Neuronal stem cell (in vitro differentiated cells): ENCODE results near the gene MREG.
A peak's percentile ranks its signal among the peaks of the same experiment; 100 is the strongest.

ENCODE experiments used
- DNase-seq: peaks from one replicate; pipeline ENCODE4 v3.0.0-alpha.2; 2013; ENCODE audit warnings: low spot score
- H2AFZ ChIP-seq: one replicate; pipeline ENCODE4 v1.6.1; 2013; ENCODE audit warnings: mild to moderate bottlenecking, low read length, inconsistent platforms
- H2AK5ac ChIP-seq: 2 replicates; pipeline ENCODE4 v1.6.1; 2013; ENCODE audit warnings: low read depth, mild to moderate bottlenecking, inconsistent platforms, low read length, moderate library complexity, mixed read lengths
- H2BK120ac ChIP-seq: 2 replicates; pipeline ENCODE4 v1.6.1; 2013; ENCODE audit warnings: low read depth, mild to moderate bottlenecking, inconsistent platforms, low read length, moderate library complexity, mixed read lengths
- H2BK12ac ChIP-seq: one replicate; pipeline ENCODE4 v1.6.1; 2013; ENCODE audit warnings: low read length, inconsistent platforms
- H2BK15ac ChIP-seq: 2 replicates; pipeline ENCODE4 v1.6.1; 2013; ENCODE audit warnings: mild to moderate bottlenecking, low read length, inconsistent platforms, mixed read lengths
- H2BK5ac ChIP-seq: one replicate; pipeline ENCODE4 v1.6.1; 2013; ENCODE audit warnings: inconsistent platforms, mild to moderate bottlenecking, low read length, moderate library complexity
- H3K14ac ChIP-seq: one replicate; pipeline ENCODE4 v1.6.1; 2013; ENCODE audit warnings: low read length, inconsistent platforms
- H3K18ac ChIP-seq: 2 replicates; pipeline ENCODE4 v1.6.1; 2013; ENCODE audit warnings: low read length, inconsistent platforms
- H3K23ac ChIP-seq: 2 replicates; pipeline ENCODE4 v1.6.1; 2013; ENCODE audit warnings: low read depth, mild to moderate bottlenecking, mixed read lengths, low read length, inconsistent platforms; ENCODE audit not compliant: poor library complexity
- H3K27ac ChIP-seq: replicated peaks from 3 replicates; pipeline ENCODE4 v1.5.1; 2013; ENCODE audit warnings: low read length, inconsistent platforms
- H3K27me3 ChIP-seq, 3 experiments: 2 replicates each; pipeline ENCODE4 v1.6.1; 2013; ENCODE audit warnings: low read length in 3 of 3, mild to moderate bottlenecking in 2 of 3, inconsistent platforms in 1 of 3, low read depth in 1 of 3, mixed read lengths in 1 of 3, moderate library complexity in 1 of 3; ENCODE audit not compliant: control insufficient read depth in 3 of 3, insufficient read depth in 3 of 3
- H3K36me3 ChIP-seq, 2 donors: replicated peaks in 1 of 2; 2 replicates each; pipeline ENCODE4 v1.6.1; 2013; ENCODE audit warnings: low read length in 2 of 2; ENCODE audit not compliant: control insufficient read depth in 2 of 2, insufficient read depth in 2 of 2
- H3K4ac ChIP-seq: 2 replicates; pipeline ENCODE4 v1.6.1; 2013; ENCODE audit warnings: inconsistent platforms, mild to moderate bottlenecking, low read length, moderate library complexity
- H3K4me1 ChIP-seq, 2 donors: 1 replicate in 1 of 2; 2 replicates in 1 of 2; pipeline ENCODE4 v1.6.1; 2013; ENCODE audit warnings: low read length in 2 of 2, low read depth in 1 of 2; ENCODE audit not compliant: control insufficient read depth in 2 of 2, insufficient read depth in 1 of 2
- H3K4me2 ChIP-seq: one replicate; pipeline ENCODE4 v1.6.1; 2013; ENCODE audit warnings: mild to moderate bottlenecking, low read length, inconsistent platforms; ENCODE audit not compliant: insufficient read depth, poor library complexity, severe bottlenecking
- H3K4me3 ChIP-seq, 2 donors: 2 replicates each; pipeline ENCODE4 v1.5.1; 2013; ENCODE audit warnings: low read length in 2 of 2, mild to moderate bottlenecking in 2 of 2, inconsistent platforms in 1 of 2, moderate library complexity in 1 of 2
- H3K79me1 ChIP-seq: one replicate; pipeline ENCODE4 v1.6.1; 2013; ENCODE audit warnings: low read depth, mild to moderate bottlenecking, inconsistent platforms, low read length, moderate library complexity
- H3K9ac ChIP-seq: one replicate; pipeline ENCODE4 v1.6.1; 2013; ENCODE audit warnings: mild to moderate bottlenecking, low read depth, low read length, inconsistent platforms; ENCODE audit not compliant: poor library complexity
- H3K9me3 ChIP-seq, 2 donors: replicated peaks in 1 of 2; 2 replicates each; pipeline versions ENCODE3 to v1.6.1; 2013; ENCODE audit warnings: low read length in 2 of 2, mild to moderate bottlenecking in 2 of 2, inconsistent platforms in 1 of 2, low read depth in 1 of 2, mixed read lengths in 1 of 2, moderate library complexity in 1 of 2; ENCODE audit not compliant: control insufficient read depth in 2 of 2, insufficient read depth in 1 of 2
- H4K8ac ChIP-seq: one replicate; pipeline ENCODE4 v1.6.1; 2013; ENCODE audit warnings: low read depth, mild to moderate bottlenecking, inconsistent platforms, low read length, moderate library complexity
- H4K91ac ChIP-seq: one replicate; pipeline ENCODE4 v1.6.1; 2013; ENCODE audit warnings: low read length, low read depth, mild to moderate bottlenecking, inconsistent platforms; ENCODE audit not compliant: poor library complexity
- WGBS, 2 donors: extraction: QIAGEN DNeasy Blood & Tissue Kit; methylation state at CpG; one replicate each; pipeline ENCODE4 v1.1.7; 2013; ENCODE audit warnings: missing lambda C conversion rate in 2 of 2, mixed read lengths in 1 of 2; ENCODE audit not compliant: insufficient read length in 2 of 2, insufficient replicate concordance in 1 of 2; ENCODE audit errors: extremely low coverage in 2 of 2; 5-methylcytosine and 5-hydroxymethylcytosine counted together

Gene MREG

DNA sequence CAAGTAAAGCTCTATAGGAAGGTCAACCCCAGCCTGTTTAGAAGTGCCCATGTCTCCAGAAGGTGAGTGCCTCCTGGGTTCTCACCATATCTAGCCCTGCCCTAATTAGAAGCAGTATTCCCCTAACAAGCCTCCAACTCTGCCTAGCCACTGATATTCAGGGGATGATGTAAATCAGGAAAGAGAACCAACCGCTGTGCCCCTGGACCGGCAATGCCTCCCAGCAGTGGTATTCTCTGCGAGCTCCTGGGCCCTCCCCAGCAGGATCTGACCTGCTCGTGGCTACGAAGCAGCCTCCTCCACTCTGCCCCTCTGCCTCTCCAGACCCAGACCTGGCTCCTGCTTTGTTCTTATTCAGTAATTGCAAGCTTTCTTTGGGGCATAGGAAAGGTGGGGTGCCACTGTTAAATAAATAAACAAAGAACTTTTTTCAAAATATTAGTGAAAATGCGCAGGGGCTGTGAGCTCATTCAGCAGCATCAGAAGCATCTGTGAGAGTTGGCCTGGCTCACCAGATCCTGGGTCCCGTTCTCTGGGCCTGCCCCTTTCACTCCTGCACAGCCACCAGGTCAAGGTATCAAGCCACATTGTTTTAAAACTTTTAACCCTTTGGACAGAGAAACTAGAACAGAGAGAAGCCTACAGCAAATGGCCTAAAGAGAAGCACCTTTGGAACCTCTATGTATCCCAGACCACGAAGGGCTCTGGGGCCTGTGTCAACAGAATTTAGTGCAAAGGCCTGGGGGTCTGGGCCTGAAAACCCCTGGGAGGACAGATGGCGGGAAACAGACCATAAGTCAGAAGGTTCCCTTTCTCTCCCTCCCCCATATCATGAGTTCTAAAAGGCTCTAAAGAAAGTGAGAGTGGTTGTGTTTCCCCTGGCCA is 11.9 kb downstream of the MREG start:
- no peak overlapping the region for H3K27ac ChIP-seq
- H3K4me2 ChIP-seq, result no peak overlapping the region
- peak overlapping the region; percentile 46 for H3K18ac ChIP-seq
- H2BK120ac ChIP-seq, result no peak overlapping the region
- no peak overlapping the region for H4K91ac ChIP-seq
- peaks cover 4 to 14% of the 10 kb centered on the region in 2 donors for H3K4me1 ChIP-seq
- H3K27me3 ChIP-seq, result no peaks in the 10 kb centered on the region
- no peak overlapping the region for H2BK5ac ChIP-seq
- no CpG with 5 or more reads among the region's 9 CpGs for WGBS, 2 donors
- H3K9ac ChIP-seq, result no peak overlapping the region
- H4K8ac ChIP-seq, result no peak overlapping the region
- no peak overlapping the region for H3K23ac ChIP-seq
- no peaks in the 10 kb centered on the region for H3K9me3 ChIP-seq
- DNase-seq, result no peak
- H3K14ac ChIP-seq, result no peak overlapping the region
- no peak overlapping the region for H2AFZ ChIP-seq
- H2BK12ac ChIP-seq, result no peak overlapping the region
- H3K4ac ChIP-seq, result no peak overlapping the region
- H3K36me3 ChIP-seq, result peaks cover 0 to 5% of the 10 kb centered on the region in 2 donors
- no peaks in the 10 kb centered on the region for H3K79me1 ChIP-seq
- no peak overlapping the region for H2BK15ac ChIP-seq
- H2AK5ac ChIP-seq, result no peak overlapping the region
- H3K4me3 ChIP-seq, result no peak overlapping the region

DNA sequence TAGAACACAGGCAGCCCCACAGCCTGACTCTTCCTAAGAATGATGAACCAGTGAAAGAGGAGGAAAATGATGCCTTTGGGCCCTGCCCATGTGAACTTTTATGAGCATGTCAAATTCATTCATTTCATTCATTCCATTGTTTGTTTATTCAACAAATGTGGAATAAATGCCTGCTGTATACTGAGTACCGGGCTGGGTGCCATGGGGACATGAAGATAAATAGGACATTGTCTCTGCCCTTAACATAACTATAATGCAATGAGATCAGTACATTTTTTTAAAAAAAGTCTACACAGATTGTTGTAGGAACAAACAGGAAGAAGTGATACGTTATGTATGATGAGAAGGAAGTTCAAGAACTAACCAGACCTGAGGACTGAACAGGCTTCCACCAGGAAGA is 14.7 kb downstream of the MREG start:
- Histone ChIP-seq H3K4me2 (no peak overlapping the region), H2BK120ac (no peak overlapping the region)

DNA sequence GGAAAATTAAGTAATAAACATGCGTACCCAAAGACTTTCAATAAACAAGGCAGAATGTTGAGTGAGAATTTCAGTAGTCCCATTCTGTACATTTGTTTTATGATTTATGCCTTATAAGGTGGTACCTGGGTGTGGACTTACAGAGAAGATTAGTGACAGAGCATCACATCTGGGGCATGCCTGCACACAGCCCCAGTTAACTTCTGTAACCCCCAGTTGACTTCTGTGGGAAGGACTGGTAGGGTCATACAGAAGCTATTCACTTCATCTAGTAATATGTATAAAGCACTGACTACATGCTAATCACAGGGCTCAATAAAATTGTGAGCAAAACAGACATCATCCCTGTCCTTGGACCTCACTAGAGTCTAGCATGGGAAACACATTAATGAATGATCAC is 16.1 kb downstream of the MREG start:
- H3K18ac ChIP-seq, result no peak overlapping the region
- DNase-seq, result no peak
- no peak overlapping the region for H4K91ac ChIP-seq
- no peak overlapping the region for H2AK5ac ChIP-seq
- no peak overlapping the region for H3K4me2 ChIP-seq
- no peak overlapping the region for H2BK120ac ChIP-seq
- no peak overlapping the region for H2BK15ac ChIP-seq
- H3K4me3 ChIP-seq, result no peak overlapping the region
- H3K4me1 ChIP-seq, result peaks cover 0 to 7% of the 10 kb centered on the region in 2 donors
- H3K4ac ChIP-seq, result no peak overlapping the region
- no peak overlapping the region for H3K23ac ChIP-seq
- no peak overlapping the region for H2AFZ ChIP-seq
- H3K27ac ChIP-seq, result no peak overlapping the region
- no peak overlapping the region for H4K8ac ChIP-seq
- H2BK5ac ChIP-seq, result no peak overlapping the region
- H3K14ac ChIP-seq, result no peak overlapping the region
- no peak overlapping the region for H3K9ac ChIP-seq
- H3K36me3 ChIP-seq, result peaks cover 3 to 7% of the 10 kb centered on the region in 2 donors
- no peaks in the 10 kb centered on the region for H3K27me3 ChIP-seq
- WGBS, 2 donors, result no CpG with 5 or more reads among the region's 1 CpG
- no peaks in the 10 kb centered on the region for H3K79me1 ChIP-seq
- no peaks in the 10 kb centered on the region for H3K9me3 ChIP-seq
- no peak overlapping the region for H2BK12ac ChIP-seq

More for the DNA sequence above, 14.7 kb downstream of the MREG start:
- Histone ChIP-seq H3K79me1 (no peaks in the 10 kb centered on the region), H3K18ac (no peak overlapping the region), H3K9ac (no peak overlapping the region), H3K4ac (no peak overlapping the region), H3K27ac (no peak overlapping the region), H3K36me3 (peaks cover 3 to 7% of the 10 kb centered on the region in 2 donors), H3K4me1 (peaks cover 0 to 12% of the 10 kb centered on the region in 2 donors), H2AK5ac (no peak overlapping the region), H3K23ac (no peak overlapping the region), H2BK15ac (no peak overlapping the region), H3K14ac (no peak overlapping the region), H4K91ac (no peak overlapping the region), H2BK5ac (no peak overlapping the region), H2AFZ (no peak overlapping the region), H4K8ac (no peak overlapping the region), H3K27me3 (no peaks in the 10 kb centered on the region), H3K4me3 (no peak overlapping the region), H3K9me3 (no peaks in the 10 kb centered on the region), H2BK12ac (no peak overlapping the region)
- no CpG with 5 or more reads among the region's 2 CpGs for WGBS, 2 donors
- DNase-seq, result no peak

DNA sequence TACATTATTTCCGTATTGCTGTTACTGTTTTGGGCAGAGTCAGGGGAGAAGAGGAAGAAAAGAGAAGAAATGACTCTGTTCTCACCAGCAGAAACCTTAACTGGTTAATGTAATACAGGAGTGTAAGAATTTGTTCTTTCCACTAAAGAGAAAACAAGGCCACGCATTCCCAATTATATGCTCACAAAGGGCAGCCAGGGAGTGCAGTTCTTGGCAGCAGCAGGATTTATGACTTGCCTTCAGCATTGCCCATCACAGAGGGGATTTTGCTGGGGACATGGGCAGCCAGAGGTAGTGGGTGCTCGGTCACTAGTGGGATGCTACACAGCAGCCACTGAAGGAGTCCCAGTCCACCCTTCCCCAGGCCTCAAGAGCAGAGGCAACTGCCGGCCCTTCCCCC is 18.4 kb downstream of the MREG start:
- Histone ChIP-seq H3K79me1 (no peaks in the 10 kb centered on the region), H2AK5ac (no peak overlapping the region), H3K36me3 (peaks cover 3 to 7% of the 10 kb centered on the region in 2 donors), H3K4me2 (no peak overlapping the region), H3K18ac (peak overlapping the region; percentile 41), H3K4ac (no peak overlapping the region), H3K4me3 (no peak overlapping the region), H2BK15ac (no peak overlapping the region), H2BK5ac (no peak overlapping the region), H4K91ac (no peak overlapping the region), H3K9me3 (no peaks in the 10 kb centered on the region), H2AFZ (no peak overlapping the region), H3K27me3 (no peaks in the 10 kb centered on the region), H3K4me1 (peaks cover 0 to 2% of the 10 kb centered on the region in 2 donors), H3K27ac (peak overlapping the region; percentile 7), H3K23ac (no peak overlapping the region), H3K14ac (no peak overlapping the region), H3K9ac (peak overlapping the region; percentile 22), H4K8ac (no peak overlapping the region), H2BK120ac (no peak overlapping the region), H2BK12ac (no peak overlapping the region)
- no peak for DNase-seq
- no CpG with 5 or more reads among the region's 4 CpGs for WGBS, 2 donors
